Suprapubic skin (tissue), 4 donors: ENCODE measurements around the gene SBK2.

Experiments used
- EP300 ChIP-seq: sonication (generic); formaldehyde crosslinking; IDR thresholded peaks from one replicate; pipeline ENCODE4 v1.6.1; 2017; ENCODE audit warnings: antibody characterized with exemption
- POLR2A ChIP-seq, 2 donors: fragments of 450-650 bp; IDR thresholded peaks; one replicate each; pipeline ENCODE4 v1.6.1; 2017; ENCODE audit warnings: antibody characterized with exemption in 2 of 2, mild to moderate bottlenecking in 2 of 2, moderate library complexity in 2 of 2
- POLR2AphosphoS5 ChIP-seq, 3 donors: sonication (generic); formaldehyde crosslinking; IDR thresholded peaks; one replicate each; pipeline ENCODE4 v1.6.1; 2017; ENCODE audit warnings: antibody characterized with exemption in 3 of 3
- TF ChIP-seq, protein P1 (sequence below), 2 donors: fragments of 200-600 bp in 1 of 2; fragments of 450-650 bp in 1 of 2; sonication (generic) in 1 of 2; IDR thresholded peaks; one replicate each; pipeline ENCODE4 v1.5.1; 2016 to 2019; ENCODE audit warnings: antibody characterized with exemption in 2 of 2, mild to moderate bottlenecking in 1 of 2, moderate library complexity in 1 of 2

DNA sequence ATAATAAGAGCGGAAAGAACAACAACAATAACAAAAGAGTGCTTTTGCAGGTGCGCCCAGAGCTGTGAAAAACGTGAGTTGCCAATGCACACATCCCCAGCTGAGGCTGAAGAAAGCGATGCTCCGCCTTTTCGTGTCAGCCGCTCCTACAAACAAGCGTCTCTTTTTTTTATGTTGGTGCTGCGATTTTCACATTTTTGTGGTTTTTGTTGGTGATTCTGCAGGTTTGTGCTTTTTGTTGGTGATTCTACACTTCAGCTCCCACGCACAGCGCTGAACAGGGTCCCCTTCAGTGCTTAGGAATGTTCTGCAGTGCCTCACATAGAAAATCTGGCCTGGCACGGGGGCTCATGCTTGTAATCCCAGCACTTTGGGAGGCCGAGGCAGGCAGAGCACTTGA, 15.7 kb upstream of the SBK2 start:
- TF ChIP-seq, protein P1, sequence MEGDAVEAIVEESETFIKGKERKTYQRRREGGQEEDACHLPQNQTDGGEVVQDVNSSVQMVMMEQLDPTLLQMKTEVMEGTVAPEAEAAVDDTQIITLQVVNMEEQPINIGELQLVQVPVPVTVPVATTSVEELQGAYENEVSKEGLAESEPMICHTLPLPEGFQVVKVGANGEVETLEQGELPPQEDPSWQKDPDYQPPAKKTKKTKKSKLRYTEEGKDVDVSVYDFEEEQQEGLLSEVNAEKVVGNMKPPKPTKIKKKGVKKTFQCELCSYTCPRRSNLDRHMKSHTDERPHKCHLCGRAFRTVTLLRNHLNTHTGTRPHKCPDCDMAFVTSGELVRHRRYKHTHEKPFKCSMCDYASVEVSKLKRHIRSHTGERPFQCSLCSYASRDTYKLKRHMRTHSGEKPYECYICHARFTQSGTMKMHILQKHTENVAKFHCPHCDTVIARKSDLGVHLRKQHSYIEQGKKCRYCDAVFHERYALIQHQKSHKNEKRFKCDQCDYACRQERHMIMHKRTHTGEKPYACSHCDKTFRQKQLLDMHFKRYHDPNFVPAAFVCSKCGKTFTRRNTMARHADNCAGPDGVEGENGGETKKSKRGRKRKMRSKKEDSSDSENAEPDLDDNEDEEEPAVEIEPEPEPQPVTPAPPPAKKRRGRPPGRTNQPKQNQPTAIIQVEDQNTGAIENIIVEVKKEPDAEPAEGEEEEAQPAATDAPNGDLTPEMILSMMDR (IDR thresholded peaks at IDR 0.05), result no peak
- TF ChIP-seq POLR2A (IDR thresholded peaks at IDR 0.05), result no peak
- TF ChIP-seq POLR2AphosphoS5 (IDR thresholded peaks at IDR 0.05), result no peak
- TF ChIP-seq EP300, result no peak
